T follicular helper cell (primary cell): Measurements from ENCODE around the gene CD68.
"Not testable (repeated sequence)": the region's sequence is repeated elsewhere in the genome, so short reads cannot be mapped to it uniquely, and the experiment has no call there.

Experiments
- DNase-seq: peaks from one replicate; pipeline ENCODE4 v3.0.0-alpha.2; 2020; ENCODE audit warnings: low read depth

The CD68 gene

GRCh38 chr17:7580604-7581575, 1.5 kb downstream of the CD68 start:
- DNase-seq = no peak

DNA sequence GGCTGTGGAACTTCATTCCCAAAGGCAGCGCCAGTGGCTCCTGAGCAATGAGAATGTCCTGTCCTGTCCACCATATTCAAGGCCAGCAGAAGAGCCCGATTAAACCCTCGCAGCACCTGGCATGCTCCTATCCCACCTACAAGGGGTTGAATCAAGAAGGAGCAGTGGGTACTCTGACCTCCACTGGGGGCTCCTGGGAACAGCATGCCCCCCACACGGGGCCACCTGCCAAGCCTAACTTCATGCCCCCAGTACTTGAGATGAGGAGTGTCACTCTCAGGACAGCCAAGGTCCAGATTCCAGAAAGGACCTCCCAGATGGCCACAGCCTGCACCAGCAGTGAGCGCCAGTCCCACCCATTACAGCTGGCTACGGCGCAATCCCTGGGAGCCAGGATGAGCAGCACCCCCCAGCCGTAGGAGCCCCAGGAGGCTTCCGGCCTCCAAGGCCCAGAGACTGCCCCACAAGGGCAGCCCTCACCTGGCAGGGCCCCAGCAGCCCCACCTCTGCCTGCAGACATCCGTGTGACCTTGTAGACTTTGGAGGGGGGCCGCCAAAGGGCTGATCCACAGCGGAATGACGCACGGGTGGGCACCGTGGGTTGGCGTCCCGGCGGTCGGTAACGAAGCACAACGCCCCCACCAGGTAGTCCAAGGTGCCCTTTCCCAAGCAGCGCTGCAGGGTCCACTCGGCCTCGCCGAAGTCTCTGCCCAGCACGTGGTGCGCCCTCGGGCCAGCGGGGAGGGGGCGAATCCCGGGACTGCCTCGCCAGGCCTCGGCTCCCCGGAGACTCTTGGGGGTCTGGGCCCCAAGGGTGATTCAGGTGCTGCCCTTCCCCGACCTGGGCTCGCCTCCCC, 3.2 kb downstream of the CD68 start:
- DNase-seq = no peak

- DNase-seq = peak; percentile 89
Observed at GRCh38 chr17:7583253-7584109, 4.0 kb downstream of the CD68 start, which contains the start of gene MPDU1. Gene MPDU1 (plus strand): TSS chr17:7583852. CDS start chr17:7583863, 11 bp downstream.

GRCh38 chr17:7586673-7587419, 7.4 kb downstream of the CD68 start:
- DNase-seq = no peak

DNA sequence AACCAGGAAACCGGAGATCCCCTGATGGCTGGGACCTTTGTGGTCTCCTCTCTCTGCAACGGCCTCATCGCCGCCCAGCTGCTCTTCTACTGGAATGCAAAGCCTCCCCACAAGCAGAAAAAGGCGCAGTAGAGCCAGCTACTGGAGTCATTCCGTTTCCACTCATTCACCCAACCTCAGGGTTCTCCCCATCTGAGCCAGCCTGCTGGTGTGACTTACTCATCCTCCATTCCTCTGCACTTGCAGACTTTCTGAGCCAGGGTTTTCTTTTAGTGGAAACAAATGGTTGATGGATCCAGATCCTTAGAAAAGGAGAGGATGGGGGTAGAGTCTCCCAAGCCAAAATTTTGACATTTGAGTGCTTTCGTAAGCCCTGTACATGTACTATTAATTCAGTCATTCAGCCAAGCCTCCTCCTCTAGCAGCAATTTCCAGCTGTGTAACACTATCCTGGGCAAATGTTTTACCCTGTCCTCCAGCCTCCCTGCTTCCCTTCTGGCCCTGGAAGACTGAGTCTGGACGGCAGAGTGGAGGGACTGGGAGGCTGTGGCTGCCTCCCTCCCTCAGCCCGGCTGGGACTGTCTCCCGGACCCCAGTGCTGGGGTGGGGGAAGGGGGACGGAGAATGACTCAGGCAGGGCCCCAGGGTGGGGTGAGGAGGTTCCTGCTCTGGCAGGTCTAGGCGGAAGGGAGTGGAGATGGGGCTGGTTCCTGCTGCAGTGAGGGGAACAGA, 8.1 kb downstream of the CD68 start:
- no peak for DNase-seq

GRCh38 chr17:7588553-7589203, 9.2 kb downstream of the CD68 start:
- no peak for DNase-seq

DNA sequence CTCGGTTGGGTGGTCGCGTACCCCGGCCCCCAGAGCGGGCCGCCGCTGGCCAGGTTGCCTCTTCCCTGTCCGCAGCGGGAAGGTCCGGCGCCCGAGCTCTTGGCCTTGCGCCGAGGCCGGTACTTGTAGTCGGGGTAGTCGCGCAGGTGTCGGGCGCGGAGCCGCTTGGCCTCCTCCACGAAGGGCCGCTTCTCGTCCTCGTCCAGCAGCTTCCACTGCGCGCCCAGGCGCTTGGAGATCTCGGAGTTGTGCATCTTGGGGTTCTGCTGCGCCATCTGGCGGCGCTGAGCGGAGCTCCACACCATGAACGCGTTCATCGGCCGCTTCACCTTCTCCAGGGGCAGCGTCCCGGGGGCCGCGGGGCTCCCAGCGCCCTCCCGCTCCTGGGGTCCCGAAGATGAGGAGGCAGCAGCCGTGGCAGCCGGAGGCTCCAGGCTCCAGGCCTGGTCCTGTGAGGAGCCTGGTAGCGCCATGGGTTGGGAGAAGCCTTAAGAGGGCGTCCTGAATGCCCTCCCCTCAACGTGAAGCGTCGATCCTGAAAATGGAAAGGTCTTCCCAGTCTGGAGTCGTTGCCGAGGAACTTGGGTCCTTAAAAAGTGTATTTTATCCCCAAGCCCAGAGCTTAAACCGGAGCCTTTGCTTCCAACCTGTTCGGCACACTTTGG, 9.9 kb downstream of the CD68 start:
- DNase-seq = peak; percentile 51

GRCh38 chr17:7589891-7590691, 10.7 kb downstream of the CD68 start, which contains the start of gene SOX15:
Gene SOX15 (minus strand): TSS chr17:7590094. CDS start chr17:7589676, 418 bp downstream.
- DNase-seq = no peak

- DNase-seq = no peak
Observed at GRCh38 chr17:7590743-7591142, 11.3 kb downstream of the CD68 start.

DNA sequence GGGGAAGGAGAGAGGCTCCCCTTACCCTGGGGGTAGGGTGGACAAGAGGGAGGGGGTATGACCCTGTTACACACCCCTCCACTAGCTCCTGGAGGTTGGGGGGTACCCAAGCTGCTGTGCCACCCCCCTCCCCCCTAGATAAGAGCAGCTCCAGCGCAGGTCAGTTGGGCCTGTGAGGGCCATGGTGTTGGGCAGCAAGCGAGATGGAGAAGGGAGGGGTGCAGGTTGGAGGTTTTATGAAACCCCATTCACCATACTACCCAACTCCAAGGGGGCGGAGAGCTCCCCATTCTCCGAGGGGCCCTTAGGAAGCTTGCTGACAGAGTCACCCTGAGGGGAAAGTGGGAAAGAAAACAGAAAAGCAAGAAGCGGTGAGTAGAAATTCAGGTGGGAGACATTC, 12.2 kb downstream of the CD68 start:
- DNase-seq = no peak

GRCh38 chr17:7592422-7593021, 13.1 kb downstream of the CD68 start:
- no peak for DNase-seq

GRCh38 chr17:7593296-7593695, 13.9 kb downstream of the CD68 start:
- DNase-seq = no peak

GRCh38 chr17:7597561-7597960, 18.1 kb downstream of the CD68 start:
- DNase-seq = not testable (repeated sequence)

DNA sequence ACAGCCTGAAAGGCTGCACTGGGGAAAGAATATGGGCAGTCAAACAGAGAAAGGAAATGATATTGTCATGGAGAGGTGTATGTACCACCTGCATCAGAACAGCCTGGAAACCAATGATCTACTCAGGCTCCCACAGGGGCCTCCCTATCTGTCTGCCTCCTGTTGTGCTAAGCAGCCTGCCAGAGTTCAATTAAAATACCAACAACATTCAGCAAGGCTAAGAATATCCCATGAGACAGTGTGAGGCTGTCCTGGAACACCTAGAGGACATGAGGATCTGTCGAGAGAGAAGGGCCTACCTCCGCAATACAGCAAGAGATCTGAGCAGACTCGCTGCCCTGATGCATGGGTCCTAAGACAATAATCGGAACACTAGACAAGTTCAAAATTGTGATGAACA, 26.8 kb downstream of the CD68 start:
- DNase-seq = no peak

DNA sequence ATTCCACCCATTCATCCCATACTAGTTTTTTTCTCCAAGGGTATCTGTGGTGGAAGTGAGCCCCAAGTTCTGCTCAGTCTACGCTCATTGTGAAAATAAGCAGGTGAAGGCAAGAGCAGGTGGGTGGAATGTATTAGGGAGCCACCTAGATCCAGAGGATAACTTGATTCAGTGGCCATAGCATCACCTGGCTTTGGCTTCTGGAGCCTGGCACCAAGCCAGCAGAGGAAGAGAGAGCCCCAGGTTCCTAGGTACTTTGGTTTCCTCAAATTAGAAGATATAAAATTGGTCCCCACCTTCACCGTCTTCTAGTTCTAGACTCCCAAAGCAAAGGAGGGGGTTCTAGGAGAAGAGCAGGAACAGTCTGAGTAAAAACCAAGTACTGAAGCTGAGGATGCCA, 31.2 kb downstream of the CD68 start:
- no peak for DNase-seq

GRCh38 chr17:7611635-7612293, 32.3 kb downstream of the CD68 start:
- no peak for DNase-seq

DNA sequence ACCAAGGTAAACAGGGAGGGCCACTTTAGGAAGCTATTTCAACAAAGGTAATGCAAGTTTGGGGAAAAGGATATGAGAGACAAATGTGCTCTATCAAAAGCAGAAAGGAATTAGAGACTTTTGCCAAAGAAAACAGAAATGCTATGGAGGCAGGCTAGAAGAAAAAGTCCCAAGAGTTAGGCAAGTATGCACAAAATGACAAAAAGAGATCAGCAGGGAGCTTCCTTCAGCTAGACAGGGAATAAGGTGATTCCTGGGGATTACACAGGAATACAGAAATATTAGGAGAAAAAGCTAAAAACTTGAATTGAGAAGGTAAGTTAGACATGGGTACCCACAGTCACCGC, 32.8 kb downstream of the CD68 start:
- no peak for DNase-seq
